ENCODE measurements around the gene PTOV1. TPM values are rescaled to one million over a fixed set of nuclear protein-coding genes. Genes with fewer than 3 reads are reported as not detected.

Gene PTOV1
- total RNA-seq, 4 donors from 2014 or later: 52.9 to 89.1 (median 60.0) TPM

GRCh38 chr19:49910179-49910578, 59.2 kb downstream of the PTOV1 start:
- H3K27ac ChIP-seq: no peak overlapping the region
- ATAC-seq: no peak
- H3K9me3 ChIP-seq: no peaks in the 10 kb centered on the region
- no peak for TF ChIP-seq EP300 (IDR thresholded peaks at IDR 0.05)
- no peak for TF ChIP-seq POLR2AphosphoS5 (IDR thresholded peaks at IDR 0.05)
- no peak for TF ChIP-seq POLR2A (IDR thresholded peaks at IDR 0.05)
- no peak for TF ChIP-seq CTCF (IDR thresholded peaks at IDR 0.05)
- H3K27me3 ChIP-seq: no peaks in the 10 kb centered on the region
- peaks cover 0 to 74% of the 10 kb centered on the region in 2 donors for H3K36me3 ChIP-seq
- 92% methylated on average over 2 of the region's 5 CpGs; no CpG with 5 or more reads in 1 of the 2 donors for WGBS, 2 donors (ENCODE audit: low coverage in 1 of 2)
- H3K4me1 ChIP-seq: peaks cover 0 to 34% (median 8%) of the 10 kb centered on the region in 3 donors
- H3K4me3 ChIP-seq: no peak overlapping the region

Small RNAs within 50 kb of the gene (small RNA-seq; reads per million reads assigned to genes)
- 0 to 0.55 (median 0.06) reads per million in 4 donors for gene MIR4749

Other genes starting within 250 kb of the PTOV1 start
- gene RRAS, start 211.0 kb upstream of the PTOV1 start, total RNA-seq: 100 to 1,000 TPM; 100 to 162 (median 136) TPM
- gene SCAF1, start 208.9 kb upstream of the PTOV1 start, total RNA-seq: 10 to 100 TPM; 18.2 to 37.5 (median 18.5) TPM
- 10 to 100 TPM; 29.2 to 68.6 (median 39.9) TPM for gene IRF3, start 185.3 kb upstream of the PTOV1 start, total RNA-seq
- 1 to 10 TPM; 3.3 to 7.9 (median 6.4) TPM for gene BCL2L12, start 185.2 kb upstream of the PTOV1 start, total RNA-seq
- 100 to 1,000 TPM; 137 to 152 (median 146) TPM for gene PRMT1, start 173.9 kb upstream of the PTOV1 start, total RNA-seq
- gene ADM5, start 161.6 kb upstream of the PTOV1 start, total RNA-seq: 1 to 10 TPM in 3 of 4 donors, not detected in 1; 1.3 to 4.1 (median 1.5) TPM
- gene CPT1C, start 160.0 kb upstream of the PTOV1 start, total RNA-seq: 1 to 10 TPM; 2.0 to 3.0 (median 2.6) TPM
- gene TSKS, start 87.9 kb upstream of the PTOV1 start, total RNA-seq: 1 to 10 TPM in 1 of 4 donors, under 1 TPM in 1, not detected in 2; 0.73 to 4.2 TPM
- gene AP2A1, start 84.2 kb upstream of the PTOV1 start, total RNA-seq: 100 to 1,000 TPM in 1 of 4 donors, 10 to 100 TPM in 3; 69.9 to 103 (median 76.1) TPM
- 10 to 100 TPM; 14.8 to 23.0 (median 20.1) TPM for gene FUZ, start 37.9 kb upstream of the PTOV1 start, total RNA-seq
- 10 to 100 TPM; 26.7 to 36.1 (median 28.7) TPM for gene MED25, start 32.9 kb upstream of the PTOV1 start, total RNA-seq
- 10 to 100 TPM; 12.5 to 64.3 (median 29.4) TPM for gene PNKP, start 16.4 kb downstream of the PTOV1 start, total RNA-seq
- 10 to 100 TPM; 14.4 to 24.6 (median 19.7) TPM for gene AKT1S1, start 26.2 kb downstream of the PTOV1 start, total RNA-seq
- 10 to 100 TPM; 25.1 to 41.9 (median 37.3) TPM for gene TBC1D17, start 26.5 kb downstream of the PTOV1 start, total RNA-seq
- gene IL4I1, start 45.7 kb downstream of the PTOV1 start, total RNA-seq: 1 to 10 TPM in 1 of 4 donors, under 1 TPM in 1, not detected in 2; 0.39 to 1.2 TPM
- 10 to 100 TPM; 12.3 to 22.7 (median 16.7) TPM for gene ATF5, start 78.0 kb downstream of the PTOV1 start, total RNA-seq
- gene NUP62, start 78.3 kb downstream of the PTOV1 start, total RNA-seq: 10 to 100 TPM; 30.1 to 43.2 (median 37.7) TPM
- 1 to 10 TPM in 3 of 4 donors, under 1 TPM in 1; 0.85 to 3.6 (median 1.3) TPM for gene SIGLEC11, start 110.0 kb downstream of the PTOV1 start, total RNA-seq
- gene VRK3, start 174.2 kb downstream of the PTOV1 start, total RNA-seq: 10 to 100 TPM; 17.5 to 34.3 (median 26.0) TPM
- gene ZNF473, start 174.8 kb downstream of the PTOV1 start, total RNA-seq: 10 to 100 TPM in 2 of 4 donors, 1 to 10 TPM in 2; 5.5 to 20.9 (median 11.4) TPM

Measured in gastroesophageal sphincter (tissue), 4 donors.